Measurements from ENCODE around the gene DNA2.

DNA2 gene

GRCh38 chr10:68403701-68404100 lies 68.1 kb downstream of the DNA2 start:
- H3K27me3 ChIP-seq = peaks cover 5% of the 10 kb centered on the region
- H3K4me3 ChIP-seq (ENCODE audit: low read depth in 1 of 2, low read length in 1 of 2) = no peak overlapping the region
- no peaks in the 10 kb centered on the region for H3K9me3 ChIP-seq
- no peak overlapping the region for H3K27ac ChIP-seq
- H3K4me1 ChIP-seq (ENCODE audit: control insufficient read depth in 1 of 2, insufficient read depth in 1 of 2, low read depth in 1 of 2, low read length in 1 of 2) = peaks cover 9 to 14% of the 10 kb centered on the region in 2 experiments
- peaks cover 8% of the 10 kb centered on the region for H3K36me3 ChIP-seq
- no peak for TF ChIP-seq CTCF (IDR thresholded peaks at IDR 0.05)

GRCh38 chr10:68402276-68402675 lies 69.5 kb downstream of the DNA2 start:
- Histone ChIP-seq H3K27ac (no peak overlapping the region), H3K27me3 (no peaks in the 10 kb centered on the region), H3K36me3 (peaks cover 10% of the 10 kb centered on the region), H3K9me3 (no peaks in the 10 kb centered on the region), H3K4me1 (ENCODE audit: control insufficient read depth in 1 of 2, insufficient read depth in 1 of 2, low read depth in 1 of 2, low read length in 1 of 2) (peaks cover 9 to 11% of the 10 kb centered on the region in 2 experiments), H3K4me3 (ENCODE audit: low read depth in 1 of 2, low read length in 1 of 2) (no peak overlapping the region)
- TF ChIP-seq CTCF (IDR thresholded peaks at IDR 0.05) = no peak

GRCh38 chr10:68397005-68397404 lies 74.8 kb downstream of the DNA2 start:
- TF ChIP-seq CTCF (IDR thresholded peaks at IDR 0.05) = no peak
- no peaks in the 10 kb centered on the region for H3K9me3 ChIP-seq
- no peak overlapping the region for H3K27ac ChIP-seq
- peaks cover 30% of the 10 kb centered on the region for H3K36me3 ChIP-seq
- no peaks in the 10 kb centered on the region for H3K4me1 ChIP-seq (ENCODE audit: control insufficient read depth in 1 of 2, insufficient read depth in 1 of 2, low read depth in 1 of 2, low read length in 1 of 2)
- H3K4me3 ChIP-seq (ENCODE audit: low read depth in 1 of 2, low read length in 1 of 2) = no peak overlapping the region
- H3K27me3 ChIP-seq = no peaks in the 10 kb centered on the region

- H3K36me3 ChIP-seq = peaks cover 65% of the 10 kb centered on the region
- no peak overlapping the region for H3K27ac ChIP-seq
- no peaks in the 10 kb centered on the region for H3K4me1 ChIP-seq (ENCODE audit: control insufficient read depth in 1 of 2, insufficient read depth in 1 of 2, low read depth in 1 of 2, low read length in 1 of 2)
- TF ChIP-seq CTCF (IDR thresholded peaks at IDR 0.05) = no peak
- no peak overlapping the region for H3K4me3 ChIP-seq (ENCODE audit: low read depth in 1 of 2, low read length in 1 of 2)
- H3K27me3 ChIP-seq = no peaks in the 10 kb centered on the region
- H3K9me3 ChIP-seq = no peaks in the 10 kb centered on the region
Measured at GRCh38 chr10:68385740-68386139, 86.0 kb downstream of the DNA2 start.

GRCh38 chr10:68371604-68372003 lies 100.2 kb downstream of the DNA2 start:
- no peak overlapping the region for H3K27ac ChIP-seq
- H3K4me1 ChIP-seq (ENCODE audit: control insufficient read depth in 1 of 2, insufficient read depth in 1 of 2, low read depth in 1 of 2, low read length in 1 of 2) = no peaks in the 10 kb centered on the region
- H3K27me3 ChIP-seq = no peaks in the 10 kb centered on the region
- peaks cover 13% of the 10 kb centered on the region for H3K36me3 ChIP-seq
- TF ChIP-seq CTCF (IDR thresholded peaks at IDR 0.05) = no peak
- no peak overlapping the region for H3K4me3 ChIP-seq (ENCODE audit: low read depth in 1 of 2, low read length in 1 of 2)
- H3K9me3 ChIP-seq = no peaks in the 10 kb centered on the region

GRCh38 chr10:68367121-68367520 lies 104.7 kb downstream of the DNA2 start:
- Histone ChIP-seq H3K4me3 (ENCODE audit: low read depth in 1 of 2, low read length in 1 of 2) (no peak overlapping the region), H3K9me3 (no peaks in the 10 kb centered on the region), H3K4me1 (ENCODE audit: control insufficient read depth in 1 of 2, insufficient read depth in 1 of 2, low read depth in 1 of 2, low read length in 1 of 2) (no peaks in the 10 kb centered on the region), H3K36me3 (peaks cover 28% of the 10 kb centered on the region), H3K27ac (no peak overlapping the region), H3K27me3 (no peaks in the 10 kb centered on the region)
- no peak for TF ChIP-seq CTCF (IDR thresholded peaks at IDR 0.05)

Measured in neutrophil (primary cell).